Neural cell (in vitro differentiated cells): ENCODE measurements around the gene PDE11A.

Source experiments
- CTCF ChIP-seq: fragments of 450-650 bp; IDR thresholded peaks from 2 replicates; pipeline ENCODE4 v1.5.1; 2014; ENCODE audit warnings: antibody characterized with exemption, mild to moderate bottlenecking, moderate library complexity; ENCODE audit not compliant: poor library complexity, severe bottlenecking
- EP300 ChIP-seq: fragments of 450-650 bp; conservative IDR thresholded peaks from 2 replicates; pipeline ENCODE4 v1.6.1; 2014; ENCODE audit warnings: antibody characterized with exemption, mild to moderate bottlenecking, moderate library complexity; ENCODE audit not compliant: poor library complexity, severe bottlenecking
- EZH2 ChIP-seq: fragments of 200-600, 300-800 bp; shearing (Covaris generic), sonication (generic); IDR thresholded peaks from 2 replicates; pipeline ENCODE4 v1.6.1; 2014; ENCODE audit warnings: antibody characterized with exemption, low read length, borderline replicate concordance, mild to moderate bottlenecking; ENCODE audit not compliant: insufficient read depth, poor library complexity, severe bottlenecking
- MXI1 ChIP-seq: fragments of 450-650 bp; conservative IDR thresholded peaks from 2 replicates; pipeline ENCODE4 v1.6.1; 2014; ENCODE audit warnings: antibody characterized with exemption, mild to moderate bottlenecking; ENCODE audit not compliant: poor library complexity, severe bottlenecking
- POLR2AphosphoS5 ChIP-seq: IDR thresholded peaks from 2 replicates; pipeline ENCODE4 v1.6.1; 2012
- RAD21 ChIP-seq: fragments of 450-650 bp; conservative IDR thresholded peaks from 2 replicates; pipeline ENCODE4 v1.6.1; 2014; ENCODE audit warnings: antibody characterized with exemption, mild to moderate bottlenecking, moderate library complexity
- REST ChIP-seq: IDR thresholded peaks from 2 replicates; pipeline ENCODE4 v1.6.1; 2012; ENCODE audit warnings: borderline replicate concordance
- TAF1 ChIP-seq: IDR thresholded peaks from 2 replicates; pipeline ENCODE4 v1.6.1; 2012; ENCODE audit warnings: low read depth

GRCh38 chr2:177662895-177663294 lies 409.7 kb downstream of the PDE11A start:
- TF ChIP-seq CTCF (no peak), POLR2AphosphoS5 (no peak), EZH2 (no peak), REST (no peak), RAD21 (no peak), TAF1 (no peak), EP300 (no peak), MXI1 (no peak)
